NCI-H1092 treated with DMSO at 0.1 percent for 48 hours (cell line): Measurements from ENCODE around the gene DHPS.
"Not testable (repeated sequence)": the region's sequence is repeated elsewhere in the genome, so short reads cannot be mapped to it uniquely, and the experiment has no call there.

Experiments used
- DNase-seq: peaks from one replicate; lab custom pipeline; 2025; lab: John Stamatoyannopoulos, UW

DHPS gene

DNA sequence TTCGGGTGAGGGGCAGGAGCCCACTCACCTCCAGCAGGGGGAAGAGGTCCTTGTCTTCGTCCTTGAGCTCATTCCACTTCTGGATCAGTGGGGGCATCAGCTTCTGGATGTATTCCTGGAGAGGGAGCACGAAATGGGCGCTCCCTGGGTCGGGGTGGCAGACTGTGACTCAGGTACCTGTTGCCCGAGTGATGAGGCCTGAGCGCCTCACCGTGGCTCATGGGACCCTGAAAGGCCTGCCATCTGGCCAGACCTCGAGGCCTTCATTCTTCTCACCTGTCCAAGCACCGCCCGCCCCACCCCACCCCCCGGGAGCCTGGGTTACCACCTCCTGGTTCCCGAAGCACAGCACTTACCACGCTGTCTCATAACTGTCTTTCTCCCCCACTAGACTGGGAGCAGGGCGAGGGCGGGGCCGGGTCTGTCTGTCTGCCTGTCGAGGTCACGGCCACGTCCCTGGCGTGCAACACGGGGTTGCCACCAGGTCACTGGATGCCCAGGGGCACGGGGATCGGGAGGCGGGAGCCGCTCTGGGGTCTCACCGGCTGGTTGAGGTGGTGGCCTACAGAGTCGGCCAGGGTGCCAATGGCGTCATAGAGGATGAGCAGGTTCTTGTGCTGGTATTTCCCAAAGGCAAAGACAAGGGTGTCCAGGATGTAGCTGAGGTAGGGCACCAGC is 24.1 kb upstream of the DHPS start:
- DNase-seq = no peak

DNA sequence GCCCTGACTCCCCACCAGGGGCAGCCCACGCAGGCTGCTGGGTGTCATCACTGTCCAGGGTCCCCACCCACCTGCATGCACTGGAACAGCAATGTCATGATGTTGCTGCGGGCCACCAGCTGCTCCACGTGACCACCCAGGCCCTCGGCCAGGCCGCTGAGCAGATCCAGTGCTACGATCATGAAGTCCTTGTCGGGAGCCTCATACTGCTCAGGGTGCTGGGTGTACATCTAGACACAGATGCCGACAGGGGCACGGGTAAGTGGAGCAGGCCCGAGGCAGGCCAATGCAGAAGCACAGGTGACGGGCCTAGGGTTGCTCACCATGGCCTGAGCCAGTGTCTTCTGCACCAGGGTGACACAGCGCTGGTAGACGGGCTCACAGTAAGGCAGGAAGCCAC is 23.5 kb upstream of the DHPS start:
- no peak for DNase-seq

DNA sequence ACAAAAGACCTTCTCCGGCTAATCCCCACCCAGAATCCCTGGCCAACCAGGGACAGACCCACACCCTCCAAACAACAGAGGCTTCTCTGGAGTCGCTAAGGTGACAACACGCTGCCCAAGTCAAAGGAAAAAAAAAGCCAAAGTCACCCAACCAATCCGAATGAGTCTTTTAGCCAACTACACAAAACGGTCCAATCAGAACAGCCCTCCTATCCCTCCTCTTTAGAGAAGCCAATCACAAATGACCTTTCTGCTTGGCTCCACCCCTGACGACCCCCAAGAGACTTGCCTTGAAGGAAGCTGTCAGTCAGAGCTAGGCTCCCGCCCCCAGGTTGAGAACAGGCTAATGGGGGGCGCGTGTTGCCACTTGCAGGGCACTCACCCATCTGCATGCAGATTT is 21.4 kb upstream of the DHPS start:
- DNase-seq = no peak

- no peak for DNase-seq
Measured at GRCh38 chr19:12701596-12702282, 20.1 kb upstream of the DHPS start.

- no peak for DNase-seq
Measured at GRCh38 chr19:12698138-12698537, 16.5 kb upstream of the DHPS start.

DNA sequence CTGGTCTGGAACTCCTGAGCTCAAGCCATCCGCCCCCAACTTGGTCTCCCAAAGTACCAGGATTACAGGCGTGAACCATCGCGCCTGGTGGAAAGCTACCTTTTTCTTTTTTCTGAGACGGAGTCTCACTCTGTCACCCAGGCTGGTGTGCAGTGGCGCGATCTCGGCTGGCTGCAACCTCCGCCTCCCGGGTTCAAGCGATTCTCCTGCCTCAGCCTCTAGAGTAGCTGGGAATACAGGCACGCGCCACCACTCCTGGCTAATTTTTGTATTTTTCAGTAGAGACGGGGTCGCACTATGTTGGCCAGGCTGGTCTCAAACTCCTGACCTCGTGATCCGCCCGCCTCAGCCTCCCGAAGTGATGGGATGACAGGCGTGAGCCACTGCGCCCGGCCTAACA is 15.7 kb upstream of the DHPS start:
- DNase-seq = not testable (repeated sequence)

DNA sequence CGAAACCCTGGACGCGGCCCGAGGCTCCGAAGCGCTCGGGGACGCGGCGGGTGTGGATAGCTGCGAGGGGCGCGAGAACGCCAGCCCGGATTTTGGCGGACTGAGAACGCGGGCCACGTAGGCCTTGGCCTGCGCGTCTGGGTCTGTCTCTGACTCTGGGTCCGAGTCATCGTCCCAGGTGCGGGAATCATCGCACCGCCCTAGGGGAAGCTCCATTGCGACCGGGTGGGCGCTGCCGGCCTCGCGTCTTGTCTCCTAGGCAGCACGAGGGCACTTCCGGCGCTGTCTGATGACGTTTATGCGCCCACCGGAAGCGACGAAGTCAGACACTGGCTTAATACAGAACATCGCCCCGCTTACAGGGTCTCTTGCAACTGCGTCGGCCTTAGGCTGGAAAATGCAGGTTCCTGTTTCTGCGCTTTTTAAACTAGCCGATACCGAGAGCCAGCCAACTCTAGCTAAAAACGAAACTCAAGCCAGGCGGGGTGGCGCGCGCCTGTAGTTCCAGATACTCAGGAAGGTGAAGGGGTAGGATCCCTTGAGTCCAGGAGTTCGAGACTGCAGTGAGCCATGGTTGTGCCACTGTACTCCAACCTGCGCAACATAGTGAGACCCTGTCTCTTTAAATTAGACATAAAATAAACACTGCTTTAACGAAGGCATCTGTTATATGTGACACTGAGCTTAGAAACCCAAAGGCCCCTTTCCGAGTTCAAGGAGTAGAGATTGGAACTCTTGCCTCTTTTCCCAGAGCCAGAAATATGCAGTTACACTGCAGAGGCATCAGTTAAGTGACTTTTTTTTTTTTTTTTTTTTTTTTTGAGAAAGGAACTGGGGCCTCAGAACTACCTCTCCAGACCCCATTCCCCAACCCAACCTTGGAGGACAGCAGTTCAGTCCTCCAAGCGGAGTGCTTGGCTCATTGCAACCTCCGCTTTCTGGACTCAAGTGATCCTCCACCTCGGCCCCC is 15.0 kb upstream of the DHPS start, which contains the start of gene FBXW9:
Gene FBXW9, minus strand, starts transcription at position 266 of the 970 bp plus-strand sequence. Its CDS starts 50 bp downstream, at position 216.
- peak; percentile 85 for DNase-seq

DNA sequence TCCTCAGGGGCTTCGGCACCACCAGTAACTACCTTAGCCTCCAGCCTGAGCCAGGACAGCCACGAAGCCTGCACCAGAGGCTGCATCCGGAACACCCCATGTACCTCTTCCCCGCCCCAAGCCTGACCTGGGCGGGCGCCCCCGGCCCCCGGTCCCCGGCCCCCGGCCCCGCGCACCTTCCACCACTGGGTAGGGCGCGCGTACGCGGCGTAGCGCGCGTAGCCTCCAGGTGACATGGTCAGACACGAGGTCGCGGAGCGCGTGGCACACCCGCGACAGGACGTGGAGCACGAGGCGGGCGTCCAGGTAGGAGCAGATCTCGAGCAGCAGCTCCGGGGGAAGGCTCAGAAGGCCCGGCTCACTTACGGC is 14.3 kb upstream of the DHPS start:
- DNase-seq = no peak

- DNase-seq = no peak
Measured at GRCh38 chr19:12695514-12695913, 13.8 kb upstream of the DHPS start.

GRCh38 chr19:12695096-12695495 is 13.4 kb upstream of the DHPS start:
- no peak for DNase-seq

GRCh38 chr19:12694641-12695040 is 13.0 kb upstream of the DHPS start:
- DNase-seq = no peak

DNA sequence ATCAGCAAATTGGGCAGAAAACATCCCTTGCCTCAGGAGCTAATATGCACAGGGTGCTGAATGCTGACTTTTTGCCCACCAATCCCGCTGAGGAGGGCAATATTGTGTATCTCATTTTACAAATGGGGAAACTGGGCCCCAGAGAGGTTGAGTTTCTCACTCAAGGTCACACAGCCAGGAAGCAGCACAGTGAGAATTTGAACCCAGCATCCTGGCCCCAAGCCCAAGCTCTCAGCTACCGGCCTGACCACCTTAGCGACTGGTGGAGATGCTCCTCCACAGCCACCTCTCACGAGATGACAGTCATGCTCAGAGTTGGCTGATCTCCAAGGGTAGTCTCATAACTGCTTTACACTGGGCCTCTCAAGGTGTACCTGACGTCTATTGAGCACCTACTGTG is 11.3 kb upstream of the DHPS start:
- no peak for DNase-seq

DNA sequence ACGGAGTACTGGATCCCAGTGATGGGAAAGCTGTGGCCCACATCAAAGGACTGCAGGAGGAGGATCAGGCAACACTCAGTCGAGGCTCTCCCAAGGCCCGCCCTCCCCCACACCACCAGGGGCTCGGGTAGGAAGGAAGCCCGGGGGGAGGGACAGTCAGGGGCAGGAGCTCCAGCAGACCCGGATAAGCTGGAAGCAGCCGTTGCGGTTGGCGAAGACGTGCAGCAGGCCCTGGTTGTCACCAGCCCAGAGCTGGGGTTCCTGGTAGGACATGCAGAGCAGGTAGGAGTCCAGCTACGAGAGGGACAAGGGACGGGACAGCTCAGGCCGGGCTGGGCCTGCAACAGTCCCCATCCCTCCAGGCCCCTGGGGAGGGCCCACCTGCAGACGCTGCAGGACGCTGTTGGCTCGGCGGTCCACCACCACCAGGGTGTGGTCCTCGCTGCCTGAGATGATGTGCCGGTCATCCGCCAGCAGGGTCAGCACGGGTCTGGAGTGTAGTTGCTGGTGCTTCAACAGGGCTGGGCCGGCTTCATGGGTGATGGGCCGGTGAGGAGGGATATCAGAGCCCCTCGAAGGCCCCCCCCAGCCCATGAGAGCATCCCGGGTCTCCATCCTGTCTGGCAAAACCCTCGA is 8.0 kb upstream of the DHPS start:
- DNase-seq = no peak

DNA sequence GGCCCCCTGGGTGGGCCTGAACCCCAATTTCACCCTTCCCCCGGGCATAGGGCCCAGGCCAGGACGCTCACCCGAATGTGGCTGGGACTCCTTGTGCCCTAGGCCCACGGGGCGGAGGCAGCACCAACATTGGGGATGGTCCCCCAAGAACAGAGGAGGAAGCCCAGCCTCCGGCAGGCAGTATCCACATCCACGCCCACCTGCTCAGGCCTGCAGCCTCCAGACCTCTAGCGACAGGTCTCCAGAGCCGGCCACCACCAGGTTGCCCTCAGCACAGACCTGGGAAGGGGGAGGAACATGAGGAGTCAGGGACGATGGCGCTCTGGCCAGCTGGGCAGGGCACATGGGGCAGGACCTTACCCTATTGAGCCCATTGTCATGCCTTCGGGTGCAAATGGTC is 7.3 kb upstream of the DHPS start:
- DNase-seq = no peak

- no peak for DNase-seq
Measured at GRCh38 chr19:12687496-12688196, 6.0 kb upstream of the DHPS start, which contains the start of gene GNG14. GNG14 (plus strand) TSS chr19:12687998; CDS start chr19:12688049, 51 bp downstream.

DNA sequence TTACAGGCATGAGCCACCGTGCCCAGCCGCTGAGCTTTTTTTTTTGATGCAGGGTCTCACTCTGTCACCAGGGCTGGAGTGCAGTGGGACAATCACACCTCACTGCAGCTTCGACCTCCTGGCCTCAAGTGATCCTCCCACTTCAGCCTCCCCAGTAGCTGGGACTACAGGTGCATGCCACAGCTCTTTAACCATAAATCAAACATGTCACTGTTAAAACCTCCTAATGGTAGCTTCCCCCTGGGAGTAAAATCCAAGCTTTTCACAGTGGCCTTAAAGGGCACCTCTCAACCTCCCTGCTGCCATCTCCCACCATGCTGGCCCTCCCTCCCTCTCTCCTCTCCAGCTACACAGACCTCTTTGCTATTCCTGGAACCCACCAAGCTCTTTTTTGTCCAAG is 4.2 kb upstream of the DHPS start:
- no peak for DNase-seq

DNA sequence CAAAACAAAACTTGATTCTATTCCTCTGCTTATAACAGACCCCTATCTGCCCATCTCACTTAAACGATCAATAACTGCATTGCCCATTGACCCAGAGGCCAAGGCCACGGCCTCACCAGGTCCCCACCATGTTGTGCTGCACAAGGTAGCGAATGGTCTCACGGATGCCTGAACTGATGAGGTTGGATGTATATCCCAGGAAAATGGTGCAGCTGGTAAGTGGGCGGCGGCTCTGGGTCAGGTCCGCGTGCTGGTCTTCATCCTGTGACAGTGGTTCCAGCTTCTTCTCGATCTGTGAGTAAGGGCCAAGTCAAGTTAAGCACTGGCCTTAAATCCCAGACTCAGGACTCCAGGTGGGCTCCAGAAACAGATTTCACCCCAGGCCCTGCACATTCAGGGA is 1.6 kb downstream of the DHPS start:
- no peak for DNase-seq

- not testable (repeated sequence) for DNase-seq
Measured at GRCh38 chr19:12678039-12678438, 3.6 kb downstream of the DHPS start.

GRCh38 chr19:12676928-12677327 is 4.8 kb downstream of the DHPS start:
- no peak for DNase-seq

- DNase-seq = peak; percentile 33
Measured at GRCh38 chr19:12676384-12676792, 5.3 kb downstream of the DHPS start.

DNA sequence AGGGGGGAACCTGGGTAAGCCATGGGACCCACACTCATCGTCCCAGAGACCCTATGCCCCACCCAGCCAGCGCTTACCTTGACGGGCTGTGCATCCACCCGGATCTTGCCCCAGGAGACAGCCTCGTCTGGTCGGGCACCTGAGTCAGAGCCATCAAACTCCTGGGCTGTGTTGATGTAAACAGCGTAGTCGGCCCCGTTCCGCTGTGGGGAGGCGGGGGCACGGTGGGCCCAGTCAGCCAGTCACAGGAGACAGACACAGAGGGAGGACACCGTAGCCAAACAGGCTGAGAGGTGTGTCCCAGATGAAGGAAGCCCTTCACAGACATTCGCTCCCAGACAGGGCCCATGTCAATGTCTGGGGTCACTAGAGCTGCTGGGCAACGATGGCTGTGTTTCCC is 5.7 kb downstream of the DHPS start:
- no peak for DNase-seq
